ENCODE results near the gene TRIM29. TPM values are rescaled to one million over a fixed set of nuclear protein-coding genes. Genes with fewer than 3 reads are reported as not detected.

TRIM29 gene
- total RNA-seq, 4 donors from 2014 or later, result 4.6 to 7.6 (median 6.1) TPM

DNA sequence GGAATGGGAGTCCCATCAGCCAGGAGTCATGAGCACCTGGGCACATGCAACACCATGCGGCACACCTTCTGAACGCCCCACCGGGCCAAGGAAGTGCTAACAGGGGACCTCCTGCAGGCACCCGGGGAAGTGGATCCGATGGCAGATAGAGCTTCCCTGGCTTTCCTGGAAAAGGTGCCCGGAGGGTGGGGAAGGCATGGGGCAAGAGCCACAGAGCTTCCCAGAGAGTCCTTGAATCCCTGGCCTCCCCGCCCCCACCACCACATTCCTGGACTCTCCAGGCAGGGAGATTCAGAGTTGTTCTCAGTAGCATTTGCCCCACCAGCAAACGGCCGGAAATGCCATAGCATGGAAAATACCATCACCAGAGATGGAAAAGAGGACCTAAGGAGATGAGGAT, 8.3 kb downstream of the TRIM29 start:
- Histone ChIP-seq H3K4me1 (no peaks in the 10 kb centered on the region), H3K27me3 (no peaks in the 10 kb centered on the region), H3K36me3 (no peaks in the 10 kb centered on the region), H3K27ac (peak overlapping the region; percentile 82 to 90), H3K9me3 (no peaks in the 10 kb centered on the region), H3K4me3 (no peak overlapping the region)
- no peak for TF ChIP-seq POLR2A (IDR thresholded peaks at IDR 0.05)
- TF ChIP-seq, protein P1, sequence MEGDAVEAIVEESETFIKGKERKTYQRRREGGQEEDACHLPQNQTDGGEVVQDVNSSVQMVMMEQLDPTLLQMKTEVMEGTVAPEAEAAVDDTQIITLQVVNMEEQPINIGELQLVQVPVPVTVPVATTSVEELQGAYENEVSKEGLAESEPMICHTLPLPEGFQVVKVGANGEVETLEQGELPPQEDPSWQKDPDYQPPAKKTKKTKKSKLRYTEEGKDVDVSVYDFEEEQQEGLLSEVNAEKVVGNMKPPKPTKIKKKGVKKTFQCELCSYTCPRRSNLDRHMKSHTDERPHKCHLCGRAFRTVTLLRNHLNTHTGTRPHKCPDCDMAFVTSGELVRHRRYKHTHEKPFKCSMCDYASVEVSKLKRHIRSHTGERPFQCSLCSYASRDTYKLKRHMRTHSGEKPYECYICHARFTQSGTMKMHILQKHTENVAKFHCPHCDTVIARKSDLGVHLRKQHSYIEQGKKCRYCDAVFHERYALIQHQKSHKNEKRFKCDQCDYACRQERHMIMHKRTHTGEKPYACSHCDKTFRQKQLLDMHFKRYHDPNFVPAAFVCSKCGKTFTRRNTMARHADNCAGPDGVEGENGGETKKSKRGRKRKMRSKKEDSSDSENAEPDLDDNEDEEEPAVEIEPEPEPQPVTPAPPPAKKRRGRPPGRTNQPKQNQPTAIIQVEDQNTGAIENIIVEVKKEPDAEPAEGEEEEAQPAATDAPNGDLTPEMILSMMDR (IDR thresholded peaks at IDR 0.05), result no peak
- peak in 1 of 2 donors; percentile 13 for DNase-seq
- intact Hi-C loops (cut with DNase I; ENCODE audit: low total_unique reads), result no loop called here

DNA sequence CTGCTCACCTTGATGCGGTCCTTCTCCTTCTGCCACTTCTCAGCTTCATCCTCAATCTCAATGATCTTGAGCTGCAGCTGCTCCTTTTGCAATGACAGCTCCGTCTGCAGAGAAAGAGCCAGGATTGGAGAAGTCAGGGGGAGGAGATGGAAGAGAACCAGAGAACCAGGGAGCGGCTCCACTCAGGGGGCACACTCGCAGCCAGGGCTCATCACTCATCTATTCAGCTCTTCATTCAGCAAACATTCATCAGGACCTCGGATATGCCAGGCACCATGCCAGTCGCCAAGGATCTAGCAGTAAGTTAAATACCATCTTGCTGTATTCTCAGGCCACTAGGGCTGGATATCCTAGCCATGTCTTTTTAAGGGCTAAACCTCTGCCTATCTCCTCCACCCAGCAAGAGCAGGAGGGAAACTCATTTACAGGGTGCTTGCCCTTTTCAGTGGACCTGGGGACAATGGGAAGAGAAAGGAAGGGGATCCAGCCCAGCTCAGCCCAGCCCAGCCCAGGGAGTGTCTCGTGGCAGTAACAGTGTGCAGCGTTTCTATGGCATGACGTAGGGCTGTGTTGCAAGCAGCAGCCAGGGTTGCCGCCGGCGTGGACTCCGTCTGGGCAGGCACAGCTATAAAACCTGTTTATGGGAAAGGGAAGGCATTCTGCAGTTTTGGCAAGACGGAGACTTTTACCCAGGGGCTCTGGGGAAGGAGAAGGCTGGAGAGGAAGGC, 9.4 kb downstream of the TRIM29 start:
- H3K9me3 ChIP-seq, result no peaks in the 10 kb centered on the region
- peak; percentile 70 to 82 for DNase-seq
- no peaks in the 10 kb centered on the region for H3K4me1 ChIP-seq
- H3K27me3 ChIP-seq, result no peaks in the 10 kb centered on the region
- no peak overlapping the region for H3K4me3 ChIP-seq
- no peaks in the 10 kb centered on the region for H3K36me3 ChIP-seq
- intact Hi-C loops (cut with DNase I; ENCODE audit: low total_unique reads), result no loop called here
- TF ChIP-seq, protein P1 (IDR thresholded peaks at IDR 0.05), result no peak
- peak; percentile 16 to 24 for TF ChIP-seq POLR2A (IDR thresholded peaks at IDR 0.05)
- peak overlapping the region; percentile 82 to 90 for H3K27ac ChIP-seq

DNA sequence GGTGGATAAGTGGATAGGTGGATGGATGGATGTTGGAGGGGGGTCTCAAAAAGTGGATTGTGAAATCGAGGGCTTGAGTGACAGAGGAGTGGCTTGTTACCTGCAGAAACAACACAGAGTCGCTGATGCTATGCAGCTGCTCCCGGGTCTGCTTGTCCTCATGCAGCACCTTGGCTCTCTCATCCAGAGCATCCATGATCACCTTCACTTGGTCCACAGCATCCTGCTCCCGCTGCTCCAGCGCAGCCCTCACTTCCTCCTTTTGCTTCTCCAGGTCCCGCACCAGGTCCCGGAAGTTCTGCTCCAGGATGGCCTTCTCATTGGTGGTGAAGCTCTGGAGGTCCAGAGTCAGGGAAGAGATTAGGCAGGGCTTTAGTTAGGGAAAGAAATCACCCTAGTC, 10.7 kb downstream of the TRIM29 start:
- Histone ChIP-seq H3K9me3 (no peaks in the 10 kb centered on the region), H3K36me3 (no peaks in the 10 kb centered on the region), H3K4me1 (no peaks in the 10 kb centered on the region), H3K4me3 (no peak overlapping the region), H3K27ac (no peak overlapping the region), H3K27me3 (no peaks in the 10 kb centered on the region)
- no peak for TF ChIP-seq POLR2A (IDR thresholded peaks at IDR 0.05)
- TF ChIP-seq, protein P1 (IDR thresholded peaks at IDR 0.05), result no peak
- intact Hi-C loops (cut with DNase I; ENCODE audit: low total_unique reads), result no loop called here
- no peak for DNase-seq

DNA sequence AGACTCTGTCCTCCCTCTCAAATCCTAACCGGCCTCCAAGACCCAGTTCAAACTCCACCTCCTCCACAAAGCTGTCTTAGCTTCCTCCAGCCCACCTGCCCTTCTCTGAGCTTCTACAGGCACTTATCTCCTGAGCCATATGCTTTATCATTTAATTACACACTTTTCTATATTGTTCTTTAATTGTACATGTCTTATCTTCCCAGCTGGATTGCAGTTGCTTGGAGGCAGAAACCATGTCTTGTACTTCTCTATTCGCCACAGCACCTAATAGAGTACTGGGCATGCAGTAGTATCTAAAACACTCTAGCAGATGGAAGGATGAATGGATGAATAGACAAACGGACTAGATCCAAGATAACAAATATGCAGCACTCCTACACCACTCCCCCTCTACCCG, 11.3 kb downstream of the TRIM29 start:
- Histone ChIP-seq H3K4me3 (no peak overlapping the region), H3K4me1 (no peaks in the 10 kb centered on the region), H3K9me3 (no peaks in the 10 kb centered on the region), H3K27me3 (no peaks in the 10 kb centered on the region), H3K36me3 (no peaks in the 10 kb centered on the region), H3K27ac (no peak overlapping the region)
- intact Hi-C loops (cut with DNase I; ENCODE audit: low total_unique reads), result no loop called here
- TF ChIP-seq, protein P1 (IDR thresholded peaks at IDR 0.05), result no peak
- no peak for TF ChIP-seq POLR2A (IDR thresholded peaks at IDR 0.05)
- no peak for DNase-seq

DNA sequence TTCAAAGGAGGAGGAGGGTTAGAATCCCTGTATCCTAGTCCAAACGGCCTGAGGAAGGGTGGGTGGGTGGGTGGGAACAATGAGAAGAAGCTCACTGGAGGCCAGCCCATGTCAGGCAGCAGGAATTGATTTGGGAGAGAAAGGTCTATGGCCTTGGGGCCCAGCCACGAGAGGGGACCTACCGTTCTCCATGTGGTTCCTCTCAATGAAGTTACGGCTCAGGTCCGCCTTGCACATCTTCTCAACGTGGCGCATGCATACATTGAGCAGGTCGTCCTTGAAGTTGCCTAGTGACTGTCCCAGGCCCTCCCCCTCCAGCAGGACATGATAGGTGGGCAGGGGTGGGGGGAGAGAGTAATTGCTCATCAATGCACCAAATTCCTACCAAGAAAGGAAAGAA, 12.4 kb downstream of the TRIM29 start:
- no peaks in the 10 kb centered on the region for H3K36me3 ChIP-seq
- no peaks in the 10 kb centered on the region for H3K9me3 ChIP-seq
- DNase-seq, result no peak
- TF ChIP-seq, protein P1 (IDR thresholded peaks at IDR 0.05), result no peak
- no peak for TF ChIP-seq POLR2A (IDR thresholded peaks at IDR 0.05)
- intact Hi-C loops (cut with DNase I; ENCODE audit: low total_unique reads), result no loop called here
- H3K4me1 ChIP-seq, result no peaks in the 10 kb centered on the region
- H3K27ac ChIP-seq, result no peak overlapping the region
- H3K27me3 ChIP-seq, result no peaks in the 10 kb centered on the region
- H3K4me3 ChIP-seq, result no peak overlapping the region
